NCI-H2081 (cell line): ENCODE results near the gene GSN.
A peak's percentile ranks its signal among the peaks of the same experiment; 100 is the strongest.

Experiments
- DNase-seq, 2 experiments: peaks; one replicate each; lab custom pipeline; 2025; lab: John Stamatoyannopoulos, UW

The GSN gene

DNA sequence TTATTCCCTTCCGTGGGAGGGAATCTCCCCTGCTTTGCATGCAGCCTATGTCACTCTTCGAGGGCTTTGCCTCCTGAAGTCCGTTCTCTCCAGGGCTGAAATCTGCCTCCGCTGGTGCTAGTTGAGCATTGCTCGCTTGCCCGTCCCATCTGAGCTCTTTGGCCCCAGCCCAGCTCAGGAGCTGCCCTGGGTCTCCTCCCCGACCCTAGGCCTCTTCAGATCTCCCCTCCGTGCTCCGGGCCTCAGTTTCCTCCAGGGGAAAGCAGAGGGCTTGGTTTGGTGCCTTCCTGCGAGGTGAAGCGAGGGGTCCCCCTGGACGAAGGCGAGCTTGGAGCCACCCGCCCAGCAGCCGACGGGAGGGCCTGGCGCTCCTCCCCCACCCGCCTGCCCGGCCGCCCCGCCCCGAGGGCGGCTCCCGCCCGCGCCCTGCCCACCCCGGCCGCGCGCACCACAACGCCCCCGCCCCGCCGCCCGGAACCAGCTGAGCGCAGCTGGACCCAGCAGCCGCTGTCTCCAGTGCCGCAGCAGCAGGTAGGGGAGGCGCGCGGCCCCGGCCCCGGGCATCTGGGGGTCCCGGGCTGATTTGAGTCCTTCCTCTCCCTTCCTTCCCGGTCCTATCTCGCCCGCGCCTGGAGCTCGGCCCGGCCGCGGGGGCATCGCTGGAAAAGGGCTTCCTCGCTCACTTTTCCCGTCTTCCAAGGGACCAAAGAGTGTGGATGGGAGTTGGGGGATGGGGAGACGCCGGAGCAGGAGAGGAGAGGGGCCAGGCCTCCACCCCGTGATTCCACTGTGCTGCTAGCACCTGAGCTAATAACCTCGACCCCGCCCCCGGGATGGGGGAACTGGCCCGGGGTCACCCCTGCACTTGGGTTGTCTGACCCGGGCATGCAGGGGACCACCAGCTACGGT lies at the start of gene GSN:
GSN (plus strand) TSS at position 474 of the 909 bp plus-strand sequence. CDS start 33,810 bp downstream, outside the sequence.
- DNase-seq, result peak; percentile 49 to 55

DNA sequence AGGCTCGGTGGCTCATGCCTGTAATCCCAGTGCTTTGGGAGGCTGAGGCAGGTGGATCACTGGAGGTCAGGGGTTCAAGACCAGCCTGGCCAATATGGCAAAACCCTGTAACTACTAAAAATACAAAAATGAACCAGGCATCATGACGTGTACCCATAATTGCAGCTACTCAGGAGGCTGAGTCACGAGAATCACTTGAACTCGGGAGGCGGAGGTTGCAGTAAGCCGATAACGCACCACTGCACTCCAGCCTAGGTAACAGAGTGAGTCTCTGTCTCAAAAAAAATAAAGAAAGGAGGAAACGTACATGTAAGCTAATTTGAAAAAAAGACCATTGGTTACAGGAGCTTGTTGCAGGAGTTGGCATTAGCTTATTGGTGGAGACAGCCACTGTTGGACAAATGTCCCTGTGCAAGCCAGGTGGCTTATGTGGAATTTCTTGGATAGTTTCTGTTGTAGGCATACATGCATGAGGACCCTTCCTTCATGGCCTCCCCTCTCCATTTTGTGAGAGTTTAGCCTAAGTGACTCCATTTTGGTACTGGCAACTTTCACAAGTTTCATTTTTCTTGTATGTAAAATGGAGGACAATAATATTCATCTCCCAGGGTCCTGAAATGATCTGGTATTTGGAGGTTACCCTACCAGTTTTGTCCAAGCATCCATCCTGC lies 49.5 kb upstream of the GSN start:
- no peak for DNase-seq

DNA sequence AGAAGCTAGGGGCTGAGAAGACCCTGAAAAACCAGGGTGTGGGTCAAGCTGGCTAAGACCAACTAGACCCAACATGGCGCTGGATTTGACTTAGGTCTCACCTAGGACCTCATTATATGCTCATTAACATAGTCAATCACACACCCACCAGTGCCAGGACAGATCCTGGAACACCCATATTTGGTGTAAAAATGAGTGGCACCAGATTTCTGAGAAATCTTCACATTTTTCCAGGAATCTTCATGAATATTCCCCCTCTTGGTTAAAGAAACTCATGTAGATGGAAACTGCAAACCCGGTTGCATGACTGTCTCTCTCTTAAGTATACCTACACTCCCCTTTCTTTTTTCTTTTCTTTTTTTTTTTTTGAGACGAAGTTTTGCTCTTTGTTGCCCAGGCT lies 48.4 kb upstream of the GSN start:
- no peak for DNase-seq

DNA sequence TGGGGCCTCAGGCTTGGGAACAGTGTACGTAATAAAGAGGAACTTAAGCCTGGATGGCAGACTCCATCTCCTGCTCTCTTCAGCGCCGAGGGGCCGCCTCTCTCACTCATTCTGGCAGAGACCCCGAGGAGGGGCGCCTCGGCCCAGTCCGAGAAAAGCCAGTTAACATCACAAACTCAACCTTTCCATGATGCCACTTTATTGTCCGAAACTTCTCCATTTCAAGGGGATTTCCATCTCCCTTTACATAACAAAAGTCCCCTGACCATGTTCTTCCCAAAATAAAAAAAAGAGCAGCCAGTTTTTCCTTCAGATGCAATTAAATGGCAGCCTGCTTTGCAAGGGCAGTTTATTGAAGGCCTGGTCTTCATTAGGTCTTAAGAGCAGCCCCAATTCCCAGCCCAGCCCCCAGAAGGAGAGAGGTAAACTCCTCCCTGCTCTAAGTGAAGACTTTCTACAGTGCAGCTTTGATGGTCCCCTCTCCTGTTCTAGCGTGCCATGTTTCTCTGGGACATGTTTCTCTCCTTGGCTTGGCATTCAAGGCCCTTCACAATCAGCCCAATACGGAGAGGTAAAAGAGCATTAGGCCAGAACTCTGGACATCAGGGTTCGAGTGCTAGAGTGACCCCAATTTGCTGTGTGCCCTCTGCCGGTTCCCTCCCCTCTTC lies 46.8 kb upstream of the GSN start:
- DNase-seq, result no peak

DNA sequence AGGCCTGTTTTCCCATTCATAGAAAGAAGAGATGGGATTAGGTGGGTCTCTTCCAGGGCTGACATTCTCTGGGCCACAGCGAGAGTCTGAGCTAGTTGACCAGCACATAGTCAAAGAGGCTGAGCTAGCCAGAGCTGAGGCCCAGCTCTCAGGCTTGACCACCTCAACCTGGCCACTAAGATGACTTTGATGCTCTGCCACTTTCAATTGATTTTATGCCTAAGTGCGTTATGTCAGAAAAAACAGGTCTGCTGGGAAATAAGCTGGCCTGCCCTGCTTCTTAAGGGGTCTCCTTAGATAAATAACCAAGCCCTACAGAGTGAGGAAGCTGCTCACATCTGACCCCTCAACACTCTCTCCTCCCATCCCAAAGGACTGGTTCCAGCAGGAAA lies 46.3 kb upstream of the GSN start:
- no peak for DNase-seq

DNA sequence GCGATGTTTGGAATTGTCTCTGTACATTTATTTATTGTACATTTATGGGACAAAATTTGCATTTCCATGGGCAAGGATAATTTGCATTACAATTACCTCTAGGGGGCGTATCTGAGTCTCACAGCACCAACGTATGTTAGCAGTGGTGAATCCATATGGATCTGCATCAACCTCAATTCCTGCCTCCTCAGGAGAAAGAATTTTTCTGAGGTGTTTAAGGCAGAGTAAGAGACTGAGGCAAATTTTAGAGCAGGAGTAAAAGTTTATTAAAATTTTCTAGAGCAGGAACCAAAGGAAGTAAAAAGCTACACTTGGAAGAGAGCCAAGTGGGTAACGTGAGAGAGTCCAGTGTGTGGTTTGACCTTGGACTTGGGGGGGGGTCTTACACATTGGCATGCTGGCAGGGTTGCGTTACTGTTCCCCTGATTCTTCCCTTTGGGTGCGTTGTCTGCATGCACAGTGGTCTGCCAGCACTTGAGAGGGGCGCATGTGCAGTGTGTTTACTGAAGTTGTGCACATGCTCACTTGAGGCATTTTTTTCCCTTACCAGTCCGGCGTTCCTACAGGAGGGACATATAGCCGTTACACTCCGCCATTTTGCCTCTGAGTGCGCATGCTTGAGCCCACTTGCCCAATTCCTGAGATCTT lies 45.3 kb upstream of the GSN start:
- peak; percentile 40 to 56 for DNase-seq

DNA sequence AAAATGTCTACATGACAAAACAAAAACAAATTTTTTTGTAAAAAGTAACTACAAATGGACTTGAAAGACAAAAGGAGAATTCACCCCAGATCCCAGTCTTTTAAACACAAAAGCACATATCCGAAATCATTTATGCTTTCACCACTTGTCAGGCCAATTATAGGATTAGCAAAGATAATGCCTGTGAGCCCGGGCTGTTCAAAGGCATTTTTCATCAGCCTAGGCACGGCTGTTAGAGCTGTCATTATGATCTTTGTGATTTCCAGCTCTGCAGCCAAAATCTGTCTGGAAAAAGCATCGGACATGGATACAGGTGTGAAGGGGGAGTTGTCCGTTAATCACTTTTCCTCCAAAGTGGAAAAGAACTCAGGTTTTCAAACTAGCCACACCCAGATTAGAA lies 42.7 kb upstream of the GSN start:
- DNase-seq, result peak; percentile 24 to 56

DNA sequence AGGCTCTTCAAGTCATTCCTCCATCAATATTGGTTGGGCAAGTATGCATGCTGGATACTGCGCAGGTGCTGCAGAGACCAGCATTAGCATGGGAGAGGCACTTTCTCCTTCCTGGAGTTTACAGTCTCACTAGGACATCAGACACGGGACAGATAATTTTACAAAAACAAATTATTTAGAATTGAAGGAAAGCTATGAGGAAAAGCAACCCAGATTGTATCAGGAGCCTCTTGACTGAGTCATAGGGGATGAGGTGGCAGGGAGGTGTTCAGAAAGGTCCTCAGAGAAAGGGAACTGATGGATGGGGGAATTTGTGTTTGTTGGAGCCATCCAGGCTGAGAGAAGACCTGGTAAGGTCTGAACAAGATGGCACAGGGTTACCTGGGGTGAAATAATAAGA lies 41.8 kb upstream of the GSN start:
- DNase-seq, result no peak

DNA sequence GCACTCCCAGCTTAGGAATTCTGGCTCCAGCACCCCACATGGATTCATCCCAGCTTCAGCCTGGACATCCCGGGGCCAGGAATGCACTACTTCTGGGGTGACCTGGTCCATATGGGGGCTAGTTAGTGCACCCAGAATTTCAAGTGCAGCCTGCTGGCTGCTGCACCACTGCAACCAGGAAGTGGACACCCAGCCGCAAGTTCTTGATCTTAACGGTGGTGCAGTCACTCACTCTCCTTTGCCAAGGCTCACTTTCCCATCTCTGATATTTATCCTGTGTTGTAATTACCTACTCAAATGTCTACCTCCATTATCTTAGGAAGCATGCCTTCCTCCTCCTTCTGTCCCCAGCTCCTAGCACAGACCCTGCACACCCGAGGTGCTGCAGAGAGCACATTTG lies 40.1 kb upstream of the GSN start:
- no peak for DNase-seq

DNA sequence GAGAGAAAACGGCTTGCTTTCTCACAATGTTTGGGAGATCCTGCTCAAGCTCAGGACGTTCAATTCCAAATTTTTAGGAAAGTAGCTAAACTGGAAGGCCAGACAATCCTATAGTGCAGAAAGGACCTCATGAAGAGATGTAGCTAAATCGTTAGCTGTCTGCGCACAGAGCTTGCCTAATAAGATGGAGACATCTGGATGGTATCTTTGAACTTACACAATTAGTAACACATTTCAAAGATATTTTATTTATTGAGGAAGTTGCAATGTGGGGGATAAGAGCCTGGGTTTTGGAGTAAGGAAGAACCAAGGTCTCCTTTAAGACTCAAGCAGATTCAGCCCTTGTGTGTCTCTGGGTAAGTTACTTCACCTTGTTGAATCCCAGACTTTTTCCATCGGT lies 37.7 kb upstream of the GSN start:
- no peak for DNase-seq

DNA sequence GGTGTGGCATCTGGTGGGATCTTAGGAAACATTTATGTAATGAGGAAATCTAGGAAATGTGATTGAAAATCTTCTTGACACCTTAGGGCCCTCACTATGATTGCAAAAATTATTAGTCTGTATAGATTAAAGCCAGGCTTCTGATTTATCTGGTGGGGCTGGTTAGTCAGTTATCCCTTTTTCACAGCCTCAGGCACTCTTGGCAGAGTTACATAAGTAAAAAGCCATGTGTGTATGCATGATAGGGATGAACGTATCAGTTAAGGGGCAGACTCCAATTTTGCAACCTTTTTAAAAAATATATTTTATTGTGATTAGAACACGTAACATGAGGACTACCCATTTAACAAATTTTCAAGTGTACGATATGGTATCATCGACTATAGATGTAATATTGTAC lies 35.7 kb upstream of the GSN start:
- no peak for DNase-seq

DNA sequence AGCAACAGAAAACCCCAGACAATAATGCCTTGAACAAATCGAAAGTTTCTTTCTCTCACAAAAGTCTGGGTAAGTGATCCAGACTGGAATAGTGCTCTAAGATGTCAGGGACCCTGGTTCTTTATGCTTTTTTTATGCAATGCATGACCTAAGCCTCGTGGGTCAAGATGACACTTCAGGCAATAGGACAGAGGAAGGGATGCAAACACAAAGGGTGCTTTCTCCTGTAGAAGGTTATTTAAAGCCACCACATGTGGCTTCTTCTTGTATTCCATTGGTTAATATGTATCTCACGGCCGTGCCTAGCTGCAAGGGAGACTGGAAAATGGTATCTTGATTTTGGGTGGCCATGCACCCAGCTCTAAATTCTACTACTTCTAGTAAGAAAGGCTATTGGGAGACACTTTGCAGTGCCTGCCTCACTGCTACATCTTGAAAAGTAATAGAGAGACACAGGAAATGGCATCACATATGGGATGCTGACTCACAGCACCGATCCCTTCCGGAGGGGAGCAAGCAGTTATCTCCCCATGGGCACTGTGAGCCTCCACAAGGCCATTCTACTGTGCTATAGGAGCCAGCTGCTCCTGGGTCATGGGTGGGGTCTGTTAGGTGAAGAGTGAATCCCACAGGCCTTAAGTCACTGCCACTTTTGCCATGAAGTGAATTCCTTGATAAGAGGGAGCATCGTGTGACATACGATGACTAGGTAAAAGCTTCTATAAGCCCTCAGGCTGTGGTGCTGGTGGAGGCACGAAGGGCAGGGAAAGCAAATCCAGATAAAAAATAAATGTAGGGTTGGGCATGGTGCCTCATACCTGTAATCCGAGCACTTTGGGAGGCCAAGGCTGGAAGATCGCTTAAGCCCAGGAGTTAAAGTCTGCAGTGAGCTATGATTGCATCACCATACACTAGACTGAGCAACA lies 33.8 kb upstream of the GSN start:
- no peak for DNase-seq

DNA sequence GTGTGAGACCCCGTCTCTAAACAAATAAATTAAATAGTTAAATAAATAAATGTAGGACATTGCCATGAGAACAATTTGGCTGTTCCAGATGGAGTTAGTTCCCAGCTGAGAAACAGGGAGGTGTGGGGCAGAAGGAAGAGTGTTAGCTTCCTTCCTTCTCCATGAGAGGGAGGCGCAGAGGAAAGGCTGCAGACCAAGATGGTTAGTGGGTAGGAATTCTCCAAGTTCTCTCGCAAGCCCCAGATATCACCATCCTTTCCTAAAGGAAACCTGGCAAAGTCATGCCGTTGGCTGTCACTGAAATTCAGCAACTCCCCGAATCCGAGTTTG lies 33.2 kb upstream of the GSN start:
- DNase-seq, result no peak

DNA sequence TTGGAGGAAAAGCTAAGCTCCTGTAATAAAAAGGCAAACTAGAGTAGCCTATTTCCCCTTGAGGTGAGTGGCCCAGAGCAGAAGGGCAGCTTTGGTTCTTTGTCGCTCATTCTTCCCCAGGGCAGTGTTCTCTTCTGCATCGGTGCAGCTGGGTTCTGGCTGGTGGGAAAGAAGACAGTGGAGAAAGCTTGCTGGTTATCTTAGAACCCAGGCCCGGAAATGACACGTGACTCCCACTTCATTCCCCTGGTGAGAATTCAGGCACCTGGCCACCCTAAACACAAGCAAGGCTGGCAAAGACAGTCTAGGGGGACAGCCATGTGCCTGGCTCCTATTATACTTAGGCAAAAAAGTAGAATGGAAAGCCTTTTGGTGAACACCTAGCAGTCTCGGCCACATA lies 32.5 kb upstream of the GSN start:
- DNase-seq, result no peak

DNA sequence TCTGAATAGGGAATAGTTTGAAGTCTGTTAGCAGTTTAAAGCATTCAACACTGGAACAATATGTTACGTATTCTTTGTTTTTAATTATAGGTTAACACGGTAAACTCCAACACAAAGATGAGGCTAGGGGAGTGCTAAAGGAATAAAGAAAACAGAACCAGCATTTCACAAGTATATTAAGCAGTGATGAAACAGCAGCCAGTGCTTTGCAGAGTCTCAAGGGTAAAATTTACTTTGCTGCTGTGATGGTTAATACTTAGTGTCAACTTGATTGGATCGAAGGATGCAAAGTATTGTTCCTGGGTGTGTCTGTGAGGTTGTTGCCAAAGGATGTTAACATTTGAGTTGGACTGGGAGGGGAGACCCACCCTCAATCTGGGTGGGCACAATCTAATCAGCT lies 30.0 kb upstream of the GSN start:
- DNase-seq, result peak; percentile 29 to 51

DNA sequence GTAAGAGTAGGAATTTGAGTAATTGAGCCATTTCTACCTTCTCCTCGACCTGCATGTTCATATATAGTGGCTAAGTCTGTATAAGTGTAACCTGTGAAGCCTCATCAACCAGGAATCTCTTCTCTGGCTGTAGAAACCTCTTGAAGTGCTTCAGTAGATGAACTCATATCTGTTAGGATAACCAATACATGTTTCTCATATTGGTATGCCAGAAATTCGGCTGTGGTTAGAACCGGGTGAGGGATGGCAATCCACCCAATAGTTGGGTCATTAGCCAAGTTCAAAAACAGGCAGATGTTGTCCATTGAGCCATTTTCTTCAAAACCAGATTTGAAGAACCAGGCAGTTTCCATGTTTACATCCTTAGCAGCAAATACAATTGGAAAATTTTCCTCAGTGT lies 28.9 kb upstream of the GSN start:
- no peak for DNase-seq

DNA sequence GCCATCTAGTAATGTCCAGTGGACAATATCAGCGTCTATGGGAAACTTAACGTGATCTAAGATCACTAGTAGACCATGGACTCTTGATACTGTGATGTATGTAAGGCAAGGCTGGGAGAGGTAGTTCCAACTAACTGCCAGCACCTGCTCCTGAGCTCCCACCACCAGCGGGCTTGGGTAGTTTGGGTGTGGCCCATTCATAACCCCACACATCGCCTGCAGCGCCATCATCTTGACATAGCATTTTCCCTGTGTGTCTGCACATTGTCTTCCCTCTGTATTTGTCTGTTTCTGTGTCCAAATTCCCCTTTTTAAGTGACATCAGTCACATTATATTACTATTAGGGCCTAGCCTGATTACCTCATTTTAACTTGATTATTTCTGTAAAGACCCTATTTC lies 28.1 kb upstream of the GSN start:
- DNase-seq, result no peak

DNA sequence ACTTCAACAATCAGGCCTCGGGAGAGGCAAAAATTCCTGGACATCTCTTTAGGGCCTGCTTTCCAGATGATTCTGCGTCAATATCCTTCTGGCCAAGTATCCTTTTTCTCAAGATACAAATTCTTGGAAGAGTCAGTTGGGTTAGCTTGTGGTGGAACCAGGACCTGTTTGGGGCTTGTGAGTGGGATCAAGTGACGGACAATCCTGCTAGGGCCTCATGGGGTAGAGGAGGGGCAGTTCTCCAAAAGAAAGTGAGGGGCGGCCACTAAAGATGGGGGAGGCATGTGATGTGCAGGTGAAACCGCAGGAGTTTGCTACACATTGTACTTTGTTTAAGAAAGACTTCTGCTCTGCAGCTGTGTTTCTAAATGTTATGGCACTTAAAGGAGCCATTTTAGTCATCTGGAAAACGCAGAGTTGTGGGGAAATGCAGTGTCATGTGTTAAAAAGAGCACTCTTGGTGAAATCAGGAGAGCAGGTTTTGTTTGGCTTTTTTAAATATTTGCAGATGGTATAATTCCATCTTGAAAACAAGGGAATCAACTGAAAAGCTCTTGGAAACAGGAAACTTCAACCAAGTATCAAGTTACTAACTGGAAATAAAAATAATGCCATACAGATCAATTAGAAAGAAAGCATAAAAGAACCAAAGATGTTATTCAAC lies 27.4 kb upstream of the GSN start:
- no peak for DNase-seq

DNA sequence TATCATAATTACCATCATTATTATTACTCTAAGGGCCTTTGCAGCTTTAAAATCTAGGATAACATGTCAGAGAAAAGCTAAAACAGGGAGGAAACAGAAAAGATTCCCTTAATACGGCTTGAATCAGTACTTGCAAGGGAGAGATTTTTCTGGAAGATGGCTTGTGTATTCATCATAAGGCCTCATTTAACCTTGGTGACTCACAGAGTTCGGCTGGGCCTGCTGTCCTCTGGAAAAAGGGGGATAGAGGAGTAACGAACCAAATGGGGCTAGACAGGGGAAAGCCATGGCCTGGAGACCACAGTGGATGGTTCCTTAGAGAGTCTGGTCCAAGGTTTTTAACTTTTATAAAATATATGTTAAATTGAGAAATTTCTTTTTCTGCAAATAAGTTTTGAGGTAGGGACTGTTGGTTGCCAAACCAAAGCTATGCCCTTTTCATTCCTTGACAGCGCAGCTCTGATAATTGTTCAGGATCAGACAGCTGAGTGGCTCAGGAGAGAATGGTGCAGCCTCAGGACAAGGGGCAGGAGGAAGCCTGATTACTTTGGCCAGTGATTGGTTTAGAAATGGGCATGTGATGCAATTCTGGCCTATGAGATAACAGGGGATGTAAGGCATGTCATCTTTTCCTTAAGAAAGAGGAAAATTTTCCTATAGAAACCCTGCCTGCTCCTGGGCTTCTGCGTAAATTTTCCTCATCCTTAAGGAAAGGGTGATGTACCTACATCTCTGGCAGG lies 25.6 kb upstream of the GSN start:
- DNase-seq, result no peak

DNA sequence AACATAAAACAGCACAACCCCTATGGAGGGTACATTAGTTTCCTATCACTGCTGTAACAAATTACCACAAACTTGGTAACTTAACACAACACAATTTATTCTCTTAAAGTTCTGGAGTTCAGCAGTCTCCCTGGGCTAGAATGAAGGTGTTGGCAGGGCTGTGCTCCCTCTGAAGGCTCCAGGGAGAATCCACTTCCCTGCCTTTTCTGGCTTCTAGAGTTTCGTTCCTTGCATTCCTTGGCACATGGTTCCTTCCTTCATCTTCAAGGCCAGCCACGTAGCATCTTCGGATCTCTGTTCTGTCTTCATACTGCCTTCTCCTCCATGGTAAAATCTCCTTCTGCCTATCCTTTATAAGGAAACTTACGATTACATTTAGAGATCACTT lies 25.0 kb upstream of the GSN start:
- DNase-seq, result no peak
